Kidney capillary endothelial cell (primary cell): ENCODE data around the gene IFIT3.
"Not testable (repeated sequence)": the region's sequence is repeated elsewhere in the genome, so short reads cannot be mapped to it uniquely, and the experiment has no call there.

Experiments
- DNase-seq: peaks from one replicate; pipeline ENCODE4 v3.0.0-alpha.2; 2018; ENCODE audit warnings: low spot score

IFIT3 gene

GRCh38 chr10:89336241-89336640, 8.4 kb downstream of the IFIT3 start:
- DNase-seq: no peak

- DNase-seq: peak; percentile 52
These were observed 9.7 kb downstream of the IFIT3 start for GRCh38 chr10:89337484-89337883.

GRCh38 chr10:89338713-89339112, 10.9 kb downstream of the IFIT3 start:
- DNase-seq: no peak

GRCh38 chr10:89339875-89340274, 12.1 kb downstream of the IFIT3 start:
- no peak for DNase-seq

GRCh38 chr10:89341649-89342048, 13.9 kb downstream of the IFIT3 start:
- DNase-seq: no peak

- peak; percentile 45 for DNase-seq
These were observed 14.6 kb downstream of the IFIT3 start for GRCh38 chr10:89342206-89342958.

- DNase-seq: no peak
These were observed 15.4 kb downstream of the IFIT3 start for GRCh38 chr10:89343089-89343767.

- DNase-seq: no peak
These were observed 16.4 kb downstream of the IFIT3 start for GRCh38 chr10:89344156-89344555.

- no peak for DNase-seq
These were observed 17.7 kb downstream of the IFIT3 start for GRCh38 chr10:89345367-89346000.

- peak; percentile 68 for DNase-seq
These were observed 18.8 kb downstream of the IFIT3 start for GRCh38 chr10:89346405-89347254.

GRCh38 chr10:89347701-89348457, 20.1 kb downstream of the IFIT3 start:
- no peak for DNase-seq

- DNase-seq: no peak
These were observed 20.7 kb downstream of the IFIT3 start for GRCh38 chr10:89348481-89348880.

GRCh38 chr10:89348975-89349374, 21.2 kb downstream of the IFIT3 start:
- DNase-seq: no peak

GRCh38 chr10:89350631-89351315, 23.0 kb downstream of the IFIT3 start:
- not testable (repeated sequence) for DNase-seq

GRCh38 chr10:89351412-89351779, 23.6 kb downstream of the IFIT3 start:
- no peak for DNase-seq

GRCh38 chr10:89351780-89352597, 24.2 kb downstream of the IFIT3 start:
- DNase-seq: no peak

- DNase-seq: no peak
These were observed 25.0 kb downstream of the IFIT3 start for GRCh38 chr10:89352802-89353201.

- no peak for DNase-seq
These were observed 27.7 kb downstream of the IFIT3 start for GRCh38 chr10:89355394-89355931.

GRCh38 chr10:89357096-89357495, 29.3 kb downstream of the IFIT3 start:
- DNase-seq: no peak

GRCh38 chr10:89357975-89358374, 30.2 kb downstream of the IFIT3 start:
- DNase-seq: no peak
